ENCODE measurements around the gene C19orf67.
"Not testable (repeated sequence)": the region's sequence is repeated elsewhere in the genome, so short reads cannot be mapped to it uniquely, and the experiment has no call there.

The C19orf67 gene

DNA sequence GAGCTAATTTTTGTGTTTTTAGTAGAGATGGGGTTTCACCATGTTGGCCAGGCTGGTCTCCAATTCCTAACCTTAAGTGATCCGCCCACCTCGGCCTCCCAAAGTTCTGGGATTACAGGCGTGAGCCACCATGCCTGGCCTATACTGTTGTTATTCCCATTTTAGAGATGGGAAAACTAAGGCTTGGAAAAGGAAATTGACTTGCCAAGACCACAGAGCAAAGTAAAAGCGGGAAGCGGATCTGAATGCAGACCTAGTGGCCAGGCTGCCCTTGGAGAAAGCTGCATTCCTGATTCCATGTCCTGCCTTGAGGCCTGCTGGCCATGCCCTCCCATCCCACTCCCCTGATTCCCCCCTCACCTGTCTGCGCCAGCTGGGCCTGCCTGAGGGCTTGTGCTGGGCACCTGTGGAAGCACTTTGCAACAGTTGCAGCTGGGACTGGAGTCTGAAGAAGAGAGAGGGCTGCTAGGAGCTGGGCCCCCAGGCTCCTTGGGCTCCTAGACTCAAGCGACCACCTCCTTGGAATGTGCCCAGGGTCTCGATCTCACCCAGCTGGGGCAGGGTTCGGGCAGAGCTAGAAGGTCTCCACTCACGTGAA is 29.4 kb downstream of the C19orf67 start:
- DNase-seq (ENCODE audit: low spot score), result no peak

DNA sequence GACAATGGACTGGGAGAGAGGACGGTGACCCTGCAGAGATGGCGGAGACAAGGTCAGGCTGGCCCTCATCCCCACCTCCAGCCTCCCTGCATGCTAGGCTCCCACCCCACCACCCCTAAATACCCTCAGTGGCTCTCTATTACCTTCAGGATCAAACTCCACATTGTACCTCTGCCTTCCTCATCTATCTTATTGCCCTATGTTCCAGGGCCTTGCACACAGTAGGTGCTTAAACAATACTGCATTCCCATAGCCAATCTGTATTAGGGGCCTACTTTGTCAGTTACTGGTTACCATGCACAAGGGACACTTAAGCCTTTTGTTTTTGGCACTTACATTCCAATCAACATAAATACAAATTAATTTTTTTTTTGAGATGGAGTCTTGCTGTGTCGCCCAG is 30.2 kb downstream of the C19orf67 start:
- DNase-seq (ENCODE audit: low spot score), result no peak

- DNase-seq (ENCODE audit: low spot score), result no peak
Observed at GRCh38 chr19:14054721-14055120, 30.9 kb downstream of the C19orf67 start.

DNA sequence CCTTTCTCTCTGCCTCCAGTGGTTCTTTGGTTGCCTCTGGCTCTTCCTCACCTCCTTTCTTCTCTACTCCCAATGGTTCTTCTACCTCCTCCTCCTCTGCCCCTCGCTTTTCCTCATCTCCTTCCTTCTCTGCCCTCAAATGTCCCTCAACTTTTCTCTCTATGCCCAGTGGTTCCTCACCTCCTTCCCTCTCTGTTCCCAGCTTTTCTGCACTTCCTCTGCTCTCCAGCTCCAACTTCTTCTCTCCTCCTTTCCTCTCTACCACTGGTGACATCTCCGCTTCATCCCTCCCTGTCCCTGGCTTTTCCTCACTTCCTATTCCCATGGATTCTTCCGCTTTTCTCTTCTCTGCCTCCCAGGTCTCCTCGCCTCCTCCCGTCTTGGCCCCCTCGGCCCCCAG is 31.5 kb downstream of the C19orf67 start:
- no peak for DNase-seq (ENCODE audit: low spot score)

- no peak for DNase-seq (ENCODE audit: low spot score)
Observed at GRCh38 chr19:14053500-14053899, 32.1 kb downstream of the C19orf67 start.

DNA sequence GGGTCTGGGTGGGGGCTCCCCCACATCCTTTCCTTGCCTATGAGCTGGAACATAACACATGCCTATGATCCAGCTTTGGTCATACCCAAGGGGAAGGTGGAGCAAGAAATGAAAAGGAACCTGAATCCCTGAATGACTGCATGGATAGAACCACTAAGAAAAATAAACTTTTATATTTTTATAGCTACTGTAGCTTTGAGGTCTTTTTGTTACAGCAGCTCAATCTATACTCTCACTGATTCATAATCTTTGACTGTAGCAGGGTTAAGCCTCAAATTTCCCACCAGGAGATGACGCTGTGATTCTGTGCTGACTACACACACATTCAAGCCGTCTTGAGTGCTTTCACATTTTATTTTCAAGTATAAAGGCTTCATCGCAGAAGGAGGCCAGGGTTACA is 32.6 kb downstream of the C19orf67 start:
- no peak for DNase-seq (ENCODE audit: low spot score)

- no peak for DNase-seq (ENCODE audit: low spot score)
Observed at GRCh38 chr19:14052470-14052869, 33.1 kb downstream of the C19orf67 start.

DNA sequence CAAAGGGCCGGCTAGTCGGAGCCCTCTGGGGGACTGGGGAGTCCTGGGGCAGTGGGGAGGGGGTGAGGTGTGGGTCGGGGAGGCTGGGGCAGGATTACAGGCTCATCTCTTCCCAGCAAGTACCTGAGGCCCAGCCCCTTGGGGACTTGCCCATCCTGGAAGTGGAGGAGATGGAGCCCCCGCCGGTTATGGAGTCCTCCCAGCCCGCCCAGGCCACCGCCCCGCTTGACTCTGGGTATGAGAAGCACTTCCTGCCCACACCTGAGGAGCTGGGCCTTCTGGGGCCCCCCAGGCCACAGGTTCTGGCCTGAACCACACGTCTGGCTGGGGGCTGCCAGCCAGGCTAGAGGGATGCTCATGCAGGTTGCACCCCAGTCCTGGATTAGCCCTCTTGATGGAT is 33.6 kb downstream of the C19orf67 start:
- DNase-seq (ENCODE audit: low spot score), result no peak

DNA sequence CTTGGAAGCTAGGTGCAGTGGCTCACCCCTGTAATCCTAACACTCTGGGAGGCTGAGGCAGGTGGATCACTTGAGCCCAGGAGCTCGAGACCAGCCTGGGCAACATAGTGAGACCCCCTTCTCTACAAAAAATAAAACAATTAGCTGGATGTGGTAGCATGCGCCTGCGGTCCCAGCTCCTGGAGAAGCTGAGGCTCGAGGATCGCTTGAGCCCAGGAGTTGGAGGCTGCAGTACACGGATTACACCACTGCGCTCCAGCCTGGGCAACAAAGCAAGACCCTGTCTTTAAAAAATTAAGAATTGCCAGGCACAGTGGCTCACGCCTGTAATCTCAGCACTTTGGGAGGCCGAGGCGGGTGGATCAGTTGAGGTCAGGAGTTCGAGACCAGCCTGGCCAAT is 34.6 kb downstream of the C19orf67 start:
- DNase-seq (ENCODE audit: low spot score), result not testable (repeated sequence)

- no peak for DNase-seq (ENCODE audit: low spot score)
Observed at GRCh38 chr19:14050512-14050911, 35.1 kb downstream of the C19orf67 start.

DNA sequence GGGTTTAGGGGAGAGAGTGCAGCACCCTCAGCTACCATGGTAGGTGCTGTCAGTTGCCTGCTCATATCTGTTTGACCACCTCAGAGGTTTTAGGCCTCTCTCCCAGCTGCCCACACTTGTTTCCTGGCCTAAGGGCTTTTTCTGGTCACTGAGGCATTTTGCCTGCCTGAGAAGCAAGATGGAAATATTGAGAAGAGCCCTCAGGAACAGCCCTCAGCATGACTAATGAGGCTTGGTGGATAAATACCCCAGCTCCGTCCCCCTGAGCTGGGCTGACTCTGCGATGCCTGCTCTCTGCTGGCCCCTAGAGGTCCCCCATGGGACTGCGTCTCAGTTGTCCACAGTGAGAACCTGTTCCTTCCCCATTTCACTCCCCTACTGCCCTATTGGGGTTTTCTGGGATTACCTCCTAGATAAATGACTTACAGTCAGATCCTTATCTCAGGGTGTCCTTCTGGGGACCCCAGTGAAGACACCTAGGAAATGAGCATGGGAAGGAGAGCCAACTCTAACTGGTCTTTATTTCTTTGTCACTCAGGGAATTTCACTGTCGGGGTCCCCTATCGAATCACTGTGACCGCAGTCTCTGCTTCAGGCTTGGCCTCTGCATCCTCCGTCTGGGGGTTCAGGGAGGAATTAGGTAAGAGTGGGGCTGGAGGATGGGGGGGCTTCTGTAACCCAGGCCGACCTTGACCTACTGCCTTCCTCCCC is 37.0 kb downstream of the C19orf67 start:
- DNase-seq (ENCODE audit: low spot score), result peak; percentile 70

DNA sequence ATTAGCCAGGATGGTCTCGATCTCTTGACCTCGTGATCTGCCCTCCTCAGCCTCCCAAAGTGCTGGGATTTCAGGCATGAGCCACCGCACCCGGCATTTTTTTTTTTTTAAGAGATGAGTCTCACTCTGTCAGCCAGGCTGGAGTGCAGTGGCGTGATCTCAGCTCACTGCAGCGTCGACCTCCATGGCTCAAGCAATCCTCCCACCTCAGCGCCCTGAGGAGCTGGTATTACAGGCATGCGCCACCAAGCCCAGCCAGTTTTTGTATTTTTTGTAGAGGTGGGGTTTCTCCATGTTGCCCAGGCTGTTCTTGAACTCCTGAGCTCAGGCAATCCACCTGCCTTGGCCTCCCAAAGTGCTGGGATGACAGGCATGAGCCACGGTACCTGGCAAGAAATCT is 37.7 kb downstream of the C19orf67 start:
- not testable (repeated sequence) for DNase-seq (ENCODE audit: low spot score)

DNA sequence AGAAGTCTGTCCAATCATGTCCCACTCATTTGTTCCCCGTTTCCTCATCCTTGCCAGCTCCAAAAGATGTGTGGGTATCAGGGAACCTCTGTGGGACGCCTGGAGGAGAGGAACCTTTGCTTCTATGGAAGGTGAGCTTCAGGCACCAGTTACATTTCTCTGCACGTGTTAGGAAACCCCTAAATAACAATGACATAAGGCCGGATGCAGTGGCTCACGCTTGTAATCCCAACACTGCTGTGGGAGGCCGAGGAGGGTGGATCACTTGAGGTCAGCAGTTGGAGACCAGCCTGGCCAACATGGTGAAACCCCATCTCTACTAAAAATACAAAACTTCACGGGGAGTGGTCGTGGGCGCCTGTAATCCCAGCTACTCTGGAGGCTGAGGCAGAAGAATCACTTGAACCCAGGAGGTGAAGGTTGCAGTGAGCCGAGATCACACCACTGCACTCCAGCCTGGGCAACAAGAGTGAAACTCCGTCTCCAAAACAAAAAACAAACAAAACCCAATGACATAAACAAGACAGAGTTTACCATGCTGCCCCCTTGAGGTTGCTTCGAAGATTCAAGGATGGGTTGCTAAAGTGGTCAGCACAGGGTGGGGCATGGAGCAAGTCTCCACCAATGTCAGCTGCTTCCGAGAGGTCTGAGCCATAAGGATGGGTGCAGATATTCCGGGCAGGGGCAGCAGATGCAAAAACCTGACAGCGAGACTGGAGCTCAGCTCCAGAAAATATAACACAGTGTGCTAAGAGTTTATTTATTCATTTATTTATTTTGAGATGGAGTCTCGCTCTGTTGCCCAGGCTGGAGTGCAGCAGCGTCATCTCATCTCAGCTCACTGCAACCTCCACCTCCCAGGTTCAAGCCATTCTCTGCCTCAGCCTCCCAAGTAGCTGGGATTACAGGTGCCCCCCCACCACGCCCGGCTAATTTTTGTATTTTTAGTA is 42.6 kb downstream of the C19orf67 start:
- peak; percentile 67 for DNase-seq (ENCODE audit: low spot score)

DNA sequence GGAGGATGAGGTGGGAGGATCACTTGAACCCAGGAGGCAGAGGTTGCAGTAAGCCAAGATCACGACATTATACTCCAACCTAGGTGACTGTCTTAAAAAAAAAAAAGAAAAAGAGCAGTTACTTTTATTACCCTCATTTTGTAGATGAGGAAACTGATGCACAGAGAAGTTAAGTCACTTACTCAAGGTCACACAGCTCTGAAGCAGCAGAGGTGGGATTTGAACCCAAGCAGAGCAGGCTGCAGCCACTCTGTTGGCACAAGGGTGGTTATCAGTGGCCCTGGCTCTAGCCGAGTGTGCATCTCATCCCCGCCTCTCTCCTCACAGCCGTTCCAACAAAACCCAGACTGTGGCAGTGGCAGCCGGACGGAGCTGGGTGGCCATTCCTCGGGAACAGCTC is 46.4 kb downstream of the C19orf67 start:
- DNase-seq (ENCODE audit: low spot score), result no peak

DNA sequence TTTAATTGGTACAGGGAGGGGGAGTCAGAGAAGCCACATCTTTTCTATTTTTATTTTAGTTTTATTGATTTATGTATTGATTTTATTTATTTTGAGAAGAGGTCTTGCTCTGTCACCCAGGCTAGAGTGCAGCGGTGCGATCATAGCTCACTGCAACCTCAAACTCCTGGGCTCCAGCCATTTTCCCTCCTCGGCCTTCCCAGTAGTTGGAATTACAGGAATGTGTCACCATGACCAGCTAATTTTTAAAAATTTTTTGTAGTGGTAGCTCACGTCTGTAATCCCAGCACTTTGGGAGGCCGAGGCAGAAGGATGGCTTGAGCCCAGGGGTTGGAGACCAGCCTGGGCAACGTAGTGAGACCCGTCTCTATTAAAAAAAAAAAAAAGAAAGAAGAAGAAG is 49.9 kb downstream of the C19orf67 start:
- no peak for DNase-seq (ENCODE audit: low spot score)

- DNase-seq (ENCODE audit: low spot score), result peak; percentile 53
Observed at GRCh38 chr19:14035159-14035558, 50.4 kb downstream of the C19orf67 start.

DNA sequence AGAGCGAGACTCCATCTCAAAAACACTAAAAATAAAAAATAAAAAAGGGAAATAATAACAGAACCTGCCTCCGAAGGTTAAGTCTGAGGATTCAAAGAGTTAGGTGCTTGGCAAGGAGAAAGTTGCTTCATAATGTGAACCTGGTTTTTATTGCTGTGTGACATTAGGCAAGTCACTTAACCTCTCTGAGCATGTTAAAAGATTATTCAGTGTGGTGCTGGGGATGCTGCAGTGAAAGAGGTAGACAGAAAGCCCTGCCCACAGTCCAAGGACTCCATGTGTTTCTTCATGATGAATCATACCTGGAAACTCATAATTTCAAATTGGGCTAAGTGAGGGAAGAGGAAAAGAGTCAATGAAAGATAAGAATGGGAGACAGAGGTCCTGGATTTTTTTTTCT is 51.6 kb downstream of the C19orf67 start:
- DNase-seq (ENCODE audit: low spot score), result peak; percentile 37

- peak; percentile 85 for DNase-seq (ENCODE audit: low spot score)
Observed at GRCh38 chr19:14031719-14032480, 53.7 kb downstream of the C19orf67 start, which contains the start of gene IL27RA. Gene IL27RA, plus strand, starts transcription at chr19:14031762. Its CDS starts 111 bp downstream, at chr19:14031873.
